Ovary (tissue), 9 donors: ENCODE results near the gene ARF6. TPM values are rescaled to one million over a fixed set of nuclear protein-coding genes. Genes with fewer than 3 reads are reported as not detected.

Experiments
- DNase-seq, 5 donors: peaks; one replicate each; pipeline ENCODE4 v3.0.0-alpha.2; 2019 to 2020
- H3K27ac ChIP-seq, 2 donors: fragments of 200-600 bp; one replicate each; pipeline versions ENCODE4 v1.5.1 to v1.8.0; 2019 to 2022
- H3K27me3 ChIP-seq: fragments of 200-600 bp; one replicate; pipeline ENCODE4 v1.8.0; 2022
- H3K36me3 ChIP-seq: fragments of 200-600 bp; sonication (generic); one replicate; pipeline ENCODE4 v1.5.1; 2019
- H3K4me1 ChIP-seq: one replicate; pipeline ENCODE4 v1.8.1; 2013; ENCODE audit warnings: mild to moderate bottlenecking, moderate library complexity; ENCODE audit not compliant: insufficient read depth
- H3K4me3 ChIP-seq: fragments of 200-600 bp; sonication (generic); one replicate; pipeline ENCODE4 v1.5.1; 2017
- H3K9me3 ChIP-seq, 2 donors: fragments of 200-600 bp in 1 of 2; sonication (generic) in 1 of 2; one replicate each; pipeline versions ENCODE4 v1.5.1 to v1.8.1; 2013 to 2019; ENCODE audit warnings: mild to moderate bottlenecking in 1 of 2, moderate library complexity in 1 of 2
- EP300 ChIP-seq: sonication (generic); formaldehyde crosslinking; IDR thresholded peaks from one replicate; pipeline ENCODE4 v1.6.1; 2017; ENCODE audit warnings: antibody characterized with exemption
- POLR2A ChIP-seq: fragments of 450-650 bp; IDR thresholded peaks from one replicate; pipeline ENCODE4 v1.6.1; 2017; ENCODE audit warnings: antibody characterized with exemption, mild to moderate bottlenecking, moderate library complexity
- WGBS, 3 donors: extraction: QIAGEN DNeasy Blood & Tissue Kit in 1 of 3; methylation state at CpG; one replicate each; pipeline versions ENCODE4 v1.1.5 to v1.1.7; 2013 to 2017; 5-methylcytosine and 5-hydroxymethylcytosine counted together
- intact Hi-C, 4 donors: fragments of 100-400 bp; cut with DNase I; formaldehyde crosslinking; loops; one replicate each; pipeline versions ENCODE4 v1.11.0 to v1.15.1; 2022 to 2023
- polyA plus RNA-seq, 2 donors: library from polyadenylated mRNA; stranded (reverse); fragments of 200-250 nt in 1 of 2; fragments of 350-450 nt in 1 of 2; fragmentation: Illumina TruSeq in 1 of 2; extraction: RNeasy Lipid Tissue Mini Kit (QIAGEN cat#74804) in 1 of 2; gene quantifications; one replicate each; pipeline ENCODE4 v1.2.3, GENCODE V29; 2013 to 2014
- total RNA-seq, 7 donors: library from RNA; depleted of rRNA in 2 of 7; stranded (reverse); fragments of >200 nt in 2 of 7; fragmentation: NEBNext Ultra II Directional in 3 of 7; extraction: Animal tissue kit (Norgen Biotek cat#: 25700) in 3 of 7; gene quantifications; one replicate each; pipeline versions ENCODE4 v1.1.0 to v1.2.4, GENCODE V29; 2016 to 2023
- TF ChIP-seq, protein P1 (sequence below), 3 donors: fragments of 450-650 bp in 2 of 3; fragments of 200-600 bp in 1 of 3; IDR thresholded peaks; one replicate each; pipeline versions ENCODE4 v1.5.1 to v1.8.0; 2016 to 2022; ENCODE audit warnings: antibody characterized with exemption in 3 of 3, mild to moderate bottlenecking in 1 of 3
- donor health status: DM: no; HTN: no; CAD: no; lungs with moderate emphysema.
- donor health status: DM: no; HTN: no; CAD: no.
- donor health status: Bipolar disorder and iron deficiency.
- donor health status: DM: yes; HTN: yes; CAD: no.
- donor health status: DM: no; HTN: no; CAD: no.
- donor health status: DM: yes; HTN: yes; CAD: no.

ARF6 gene
- total and polyA plus RNA-seq, 9 donors: 19.8 to 39.7 (median 34.1) TPM

DNA sequence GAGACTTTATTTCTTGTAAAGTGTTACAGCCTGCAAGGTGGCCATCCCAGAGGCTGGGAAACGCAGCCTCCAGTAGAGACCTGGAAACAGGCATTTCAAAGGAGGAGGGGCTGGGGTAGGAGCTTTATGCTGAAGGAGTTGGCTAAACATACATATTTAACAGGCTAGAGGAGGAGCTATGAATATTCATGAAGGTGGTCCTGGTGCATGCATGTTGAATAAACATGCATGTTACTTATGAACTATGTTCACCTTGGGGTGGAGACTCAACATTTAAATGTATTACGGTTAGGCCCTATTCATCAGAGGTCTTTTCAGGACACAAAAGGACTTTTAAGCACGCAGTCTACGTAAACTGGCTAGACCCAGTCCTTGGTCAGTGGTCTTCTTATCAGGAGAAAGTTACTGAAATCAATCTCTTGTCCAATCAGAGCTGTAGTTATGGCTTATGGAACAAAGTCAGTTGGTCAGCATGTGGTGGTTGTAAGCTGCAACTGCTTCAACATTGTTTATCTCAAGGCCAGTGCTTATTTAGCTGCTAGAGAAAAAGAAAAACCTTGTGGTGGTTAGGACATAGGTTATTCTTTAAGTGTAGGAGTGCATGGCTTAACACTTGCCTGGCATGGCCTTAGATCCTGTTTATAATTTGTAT, 11.4 kb upstream of the ARF6 start:
- DNase-seq: no peak
- TF ChIP-seq EP300 (no peak), POLR2A (no peak)
- TF ChIP-seq, protein P1, sequence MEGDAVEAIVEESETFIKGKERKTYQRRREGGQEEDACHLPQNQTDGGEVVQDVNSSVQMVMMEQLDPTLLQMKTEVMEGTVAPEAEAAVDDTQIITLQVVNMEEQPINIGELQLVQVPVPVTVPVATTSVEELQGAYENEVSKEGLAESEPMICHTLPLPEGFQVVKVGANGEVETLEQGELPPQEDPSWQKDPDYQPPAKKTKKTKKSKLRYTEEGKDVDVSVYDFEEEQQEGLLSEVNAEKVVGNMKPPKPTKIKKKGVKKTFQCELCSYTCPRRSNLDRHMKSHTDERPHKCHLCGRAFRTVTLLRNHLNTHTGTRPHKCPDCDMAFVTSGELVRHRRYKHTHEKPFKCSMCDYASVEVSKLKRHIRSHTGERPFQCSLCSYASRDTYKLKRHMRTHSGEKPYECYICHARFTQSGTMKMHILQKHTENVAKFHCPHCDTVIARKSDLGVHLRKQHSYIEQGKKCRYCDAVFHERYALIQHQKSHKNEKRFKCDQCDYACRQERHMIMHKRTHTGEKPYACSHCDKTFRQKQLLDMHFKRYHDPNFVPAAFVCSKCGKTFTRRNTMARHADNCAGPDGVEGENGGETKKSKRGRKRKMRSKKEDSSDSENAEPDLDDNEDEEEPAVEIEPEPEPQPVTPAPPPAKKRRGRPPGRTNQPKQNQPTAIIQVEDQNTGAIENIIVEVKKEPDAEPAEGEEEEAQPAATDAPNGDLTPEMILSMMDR (IDR thresholded peaks at IDR 0.05): no peak
- no peaks in the 10 kb centered on the region for H3K9me3 ChIP-seq
- no peak overlapping the region for H3K27ac ChIP-seq
- no peaks in the 10 kb centered on the region for H3K27me3 ChIP-seq
- WGBS, 3 donors: 27 to 55% (median 41%) methylated on average over 4 of the region's 4 CpGs
- intact Hi-C loops: loop anchor here in 1 of 4 donors (10.0 kb wide), 1 partner anchor 223 kb away; no protein-coding TSS in a partner anchor
- no peak overlapping the region for H3K4me3 ChIP-seq
- H3K4me1 ChIP-seq: peaks cover 5% of the 10 kb centered on the region
- no peaks in the 10 kb centered on the region for H3K36me3 ChIP-seq

DNA sequence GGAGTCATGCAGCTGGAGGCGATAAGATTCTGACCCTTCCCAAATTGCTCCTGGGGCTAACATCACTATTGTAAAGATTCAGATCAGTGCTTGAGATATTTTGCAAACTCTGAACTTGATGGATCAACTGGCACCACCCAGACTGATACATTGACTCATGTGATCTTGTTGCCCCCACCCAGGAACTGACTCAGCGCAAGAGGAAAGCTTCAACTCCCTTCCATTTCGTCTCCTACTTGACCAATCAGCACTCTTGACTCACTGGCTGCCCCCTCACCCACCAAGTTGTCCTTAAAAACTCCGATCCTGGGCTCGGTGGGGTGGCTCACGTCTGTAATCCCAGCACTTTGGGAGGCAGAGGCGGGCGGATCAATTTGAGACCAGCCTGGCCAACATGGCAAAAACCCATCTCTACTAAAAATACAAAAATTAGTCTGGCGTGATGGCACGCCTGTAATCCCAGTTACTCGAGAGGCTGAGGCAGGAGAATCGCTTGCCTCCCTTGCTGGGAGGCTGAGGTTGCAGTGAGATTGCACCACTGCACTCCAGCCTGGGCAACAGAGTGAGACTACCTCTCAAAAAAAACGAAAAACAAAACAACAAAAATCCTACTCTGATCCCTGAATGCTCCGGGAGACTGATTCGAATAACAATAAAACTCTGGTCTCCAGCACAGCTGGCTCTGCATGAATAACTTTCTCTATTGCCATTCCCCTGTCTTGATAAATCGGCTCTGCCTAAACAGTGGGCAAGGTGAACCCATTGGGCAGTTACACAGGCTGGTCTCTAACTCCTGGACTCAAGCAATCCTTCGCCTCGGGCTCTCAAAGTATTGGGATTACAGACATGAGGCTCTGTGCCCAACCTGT, 9.8 kb upstream of the ARF6 start:
- TF ChIP-seq EP300 (no peak), POLR2A (no peak)
- TF ChIP-seq, protein P1 (IDR thresholded peaks at IDR 0.05): no peak
- no peak for DNase-seq
- no peaks in the 10 kb centered on the region for H3K9me3 ChIP-seq
- intact Hi-C loops: loop anchor here in 1 of 4 donors (10.0 kb wide), 1 partner anchor 222 kb away; no protein-coding TSS in a partner anchor
- 60 to 79% (median 75%) methylated on average over 18 of the region's 18 CpGs for WGBS, 3 donors
- H3K27me3 ChIP-seq: no peaks in the 10 kb centered on the region
- no peaks in the 10 kb centered on the region for H3K36me3 ChIP-seq
- peaks cover 5% of the 10 kb centered on the region for H3K4me1 ChIP-seq
- no peak overlapping the region for H3K27ac ChIP-seq
- H3K4me3 ChIP-seq: no peak overlapping the region

DNA sequence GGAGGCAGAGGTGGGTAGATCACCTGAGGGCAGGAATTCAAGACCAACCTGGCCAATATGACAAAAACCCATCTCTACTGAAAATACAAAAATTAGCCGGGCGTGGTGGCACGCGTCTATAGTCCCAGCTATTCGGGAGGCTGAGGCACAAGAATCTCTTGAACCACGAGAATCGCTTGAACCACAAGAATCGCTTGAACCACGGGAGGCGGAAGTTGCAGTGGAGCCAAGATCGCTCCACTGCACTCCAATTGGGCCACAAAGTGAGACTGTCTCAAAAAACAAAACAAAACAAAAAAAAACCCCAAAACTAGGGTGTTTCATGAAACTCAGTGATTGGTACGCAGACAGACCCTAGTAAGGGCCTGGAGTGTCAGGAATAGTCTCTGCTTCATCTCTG, 6.4 kb upstream of the ARF6 start:
- no peak overlapping the region for H3K27ac ChIP-seq
- H3K9me3 ChIP-seq: no peaks in the 10 kb centered on the region
- WGBS, 3 donors: 93 to 95% (median 94%) methylated on average over 12 of the region's 12 CpGs
- DNase-seq: no peak
- H3K27me3 ChIP-seq: no peaks in the 10 kb centered on the region
- intact Hi-C loops: loop anchor here in 1 of 4 donors (10.0 kb wide), 1 partner anchor 218 kb away; no protein-coding TSS in a partner anchor
- H3K36me3 ChIP-seq: no peaks in the 10 kb centered on the region
- TF ChIP-seq EP300 (no peak), POLR2A (no peak)
- TF ChIP-seq, protein P1 (IDR thresholded peaks at IDR 0.05): no peak
- H3K4me3 ChIP-seq: no peak overlapping the region
- peaks cover 5% of the 10 kb centered on the region for H3K4me1 ChIP-seq

DNA sequence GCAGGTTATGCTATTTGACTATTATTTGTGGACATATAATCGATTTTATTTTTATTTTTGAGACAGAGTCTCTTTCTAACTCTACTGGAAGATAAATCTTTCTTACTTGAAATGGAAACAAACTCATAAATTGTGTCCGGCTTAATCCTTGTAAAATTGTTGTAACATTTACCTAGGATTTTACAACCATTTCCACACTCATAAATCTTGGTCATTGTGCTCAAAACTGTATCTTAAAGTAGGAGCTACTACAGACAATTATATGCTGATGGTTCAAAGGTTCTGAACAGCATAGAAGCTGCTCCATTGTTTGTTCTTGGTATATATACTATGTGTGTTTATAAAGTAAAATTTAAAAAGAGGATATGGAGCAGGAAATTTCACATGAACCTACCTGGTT, 4.6 kb upstream of the ARF6 start:
- WGBS, 3 donors: 71 to 84% (median 79%) methylated on average over 2 of the region's 2 CpGs
- H3K27ac ChIP-seq: no peak overlapping the region
- H3K4me3 ChIP-seq: no peak overlapping the region
- no peak for DNase-seq
- H3K27me3 ChIP-seq: no peaks in the 10 kb centered on the region
- no peaks in the 10 kb centered on the region for H3K36me3 ChIP-seq
- H3K9me3 ChIP-seq: no peaks in the 10 kb centered on the region
- H3K4me1 ChIP-seq: no peaks in the 10 kb centered on the region
- TF ChIP-seq POLR2A: no peak
- TF ChIP-seq, protein P1 (IDR thresholded peaks at IDR 0.05): no peak
- TF ChIP-seq EP300: no peak
- intact Hi-C loops: loop anchor here in 1 of 4 donors (10.0 kb wide), 1 partner anchor 217 kb away; no protein-coding TSS in a partner anchor
